Upper lobe of left lung (tissue), 4 donors: Measurements from ENCODE around the gene CYP2C19.

Source experiments
- CTCF ChIP-seq, 6 experiments: fragments of 450-650 bp in 4 of 6; fragments of 200-600 bp in 2 of 6; sonication (generic) in 2 of 6; IDR thresholded peaks; one replicate each; pipeline ENCODE4 v1.5.1; 2016 to 2019; ENCODE audit warnings: antibody characterized with exemption in 6 of 6
- EP300 ChIP-seq, 4 donors: sonication (generic); formaldehyde crosslinking; IDR thresholded peaks; one replicate each; pipeline ENCODE4 v1.5.1; 2017; ENCODE audit warnings: antibody characterized with exemption in 4 of 4, control low read depth in 2 of 4
- POLR2A ChIP-seq, 4 donors: fragments of 450-650 bp; IDR thresholded peaks; one replicate each; pipeline ENCODE4 v1.5.1; 2016 to 2017; ENCODE audit warnings: antibody characterized with exemption in 4 of 4, mild to moderate bottlenecking in 2 of 4
- POLR2AphosphoS5 ChIP-seq, 2 donors: sonication (generic); formaldehyde crosslinking; IDR thresholded peaks; one replicate each; pipeline ENCODE4 v1.5.1; 2017; ENCODE audit warnings: antibody characterized with exemption in 2 of 2

- TF ChIP-seq POLR2AphosphoS5 (IDR thresholded peaks at IDR 0.05) (no peak), EP300 (IDR thresholded peaks at IDR 0.05) (no peak), CTCF (IDR thresholded peaks at IDR 0.05) (no peak), POLR2A (IDR thresholded peaks at IDR 0.05) (no peak)
These were observed 15.5 kb downstream of the CYP2C19 start for GRCh38 chr10:94777886-94778458.
